ENCODE data around the gene BSDC1.

The BSDC1 gene

GRCh38 chr1:32386676-32387392 is 7.4 kb downstream of the BSDC1 start:
- ChIA-PET POLR2A (ENCODE audit: low non-redundant PET) (no interaction called here), CTCF (interaction anchor here (0.6 to 1.3 kb wide), 4 partner anchors 9 to 171 kb away, joined by 3 read pairs; partner anchors contain the start of gene TSSK3)
- no peak for TF ChIP-seq CTCF (conservative IDR thresholded peaks at IDR 0.05; ENCODE audit: low read depth)
- peak overlapping the region; percentile 16; the same call in 1 of the 2 replicates for H3K27ac ChIP-seq
- no peak for DNase-seq (ENCODE audit: low spot score)

GRCh38 chr1:32380057-32380456 is 14.2 kb downstream of the BSDC1 start:
- no peak for TF ChIP-seq CTCF (conservative IDR thresholded peaks at IDR 0.05; ENCODE audit: low read depth)
- POLR2A ChIA-PET (ENCODE audit: low non-redundant PET): no interaction called here
- CTCF ChIA-PET: no interaction called here
- DNase-seq (ENCODE audit: low spot score): no peak
- no peak overlapping the region for H3K27ac ChIP-seq

GRCh38 chr1:32377541-32378220 is 16.6 kb downstream of the BSDC1 start:
- POLR2A ChIA-PET (ENCODE audit: low non-redundant PET): interaction anchor here (0.6 kb wide), 1 partner anchor 23 kb away, joined by 3 read pairs; no protein-coding TSS in a partner anchor
- CTCF ChIA-PET: interaction anchor here (1.0 kb wide), 1 partner anchor 9 kb away, joined by 3 read pairs; no protein-coding TSS in a partner anchor
- no peak for TF ChIP-seq CTCF (conservative IDR thresholded peaks at IDR 0.05; ENCODE audit: low read depth)
- no peak for DNase-seq (ENCODE audit: low spot score)
- no peak overlapping the region for H3K27ac ChIP-seq

GRCh38 chr1:32376199-32376598 is 18.0 kb downstream of the BSDC1 start:
- no peak for DNase-seq (ENCODE audit: low spot score)
- no peak for TF ChIP-seq CTCF (conservative IDR thresholded peaks at IDR 0.05; ENCODE audit: low read depth)
- ChIA-PET CTCF (interaction anchor here (0.7 to 0.9 kb wide), 2 partner anchors 10 to 65 kb away, joined by 3 read pairs; no protein-coding TSS in a partner anchor), POLR2A (ENCODE audit: low non-redundant PET) (no interaction called here)
- no peak overlapping the region for H3K27ac ChIP-seq

- CTCF ChIA-PET: interaction anchor here (0.6 kb wide), 1 partner anchor 1259 kb away, joined by 3 read pairs; no protein-coding TSS in a partner anchor
- POLR2A ChIA-PET (ENCODE audit: low non-redundant PET): no interaction called here
- no peak overlapping the region for H3K27ac ChIP-seq
- TF ChIP-seq CTCF (conservative IDR thresholded peaks at IDR 0.05; ENCODE audit: low read depth): no peak
- DNase-seq (ENCODE audit: low spot score): no peak
These were observed 20.1 kb downstream of the BSDC1 start for GRCh38 chr1:32373996-32374592.

GRCh38 chr1:32372149-32372756 is 22.0 kb downstream of the BSDC1 start:
- ChIA-PET POLR2A (ENCODE audit: low non-redundant PET) (no interaction called here), CTCF (interaction anchor here (0.6 to 0.9 kb wide), 2 partner anchors 9 to 13 kb away, joined by 3 read pairs; no protein-coding TSS in a partner anchor)
- TF ChIP-seq CTCF (conservative IDR thresholded peaks at IDR 0.05; ENCODE audit: low read depth): no peak
- no peak for DNase-seq (ENCODE audit: low spot score)
- H3K27ac ChIP-seq: no peak overlapping the region
